RWPE1 (cell line): ENCODE measurements around the gene CAND1.

ENCODE experiments used
- CTCF ChIA-PET: fragments of 350-600 bp; sonication (Branson Sonifier 250); formaldehyde crosslinking; extraction: SDS; loops from one replicate; lab custom pipeline; 2021; lab: Yijun Ruan, JAX
- POLR2A ChIA-PET: fragments of 400-600 bp; formaldehyde crosslinking; extraction: SDS; loops from one replicate; lab custom pipeline; 2020; ENCODE audit warnings: antibody characterized with exemption; ENCODE audit not compliant: low non-redundant PET; lab: Yijun Ruan, JAX
- DNase-seq: peaks from one replicate; pipeline ENCODE4 v3.0.0; 2012; ENCODE audit warnings: low spot score
- H3K27ac ChIP-seq: fragments of 450-650 bp; 2 replicates; pipeline ENCODE4 v1.5.1; 2017
- CTCF ChIP-seq: fragments of 450-650 bp; conservative IDR thresholded peaks from 2 replicates; pipeline ENCODE4 v1.5.1; 2017; ENCODE audit warnings: low read depth, mild to moderate bottlenecking

Gene CAND1

GRCh38 chr12:67305544-67305943 is 36.4 kb downstream of the CAND1 start:
- TF ChIP-seq CTCF = no peak
- no peak for DNase-seq
- POLR2A ChIA-PET = no interaction called here
- CTCF ChIA-PET = no interaction called here
- no peak overlapping the region for H3K27ac ChIP-seq

GRCh38 chr12:67306712-67307111 is 37.6 kb downstream of the CAND1 start:
- no peak for TF ChIP-seq CTCF
- DNase-seq = no peak
- ChIA-PET POLR2A (no interaction called here), CTCF (interaction anchor here (1.1 kb wide), 1 partner anchor 50 kb away, joined by 5 read pairs; no protein-coding TSS in a partner anchor)
- no peak overlapping the region for H3K27ac ChIP-seq

GRCh38 chr12:67315661-67316060 is 46.5 kb downstream of the CAND1 start:
- no peak for TF ChIP-seq CTCF
- no peak overlapping the region for H3K27ac ChIP-seq
- no peak for DNase-seq
- CTCF ChIA-PET = interaction anchor here (0.5 to 0.6 kb wide), 2 partner anchors 76 to 96 kb away, joined by 3 to 4 read pairs; no protein-coding TSS in a partner anchor
- POLR2A ChIA-PET = no interaction called here

GRCh38 chr12:67318786-67319185 is 49.6 kb downstream of the CAND1 start:
- no peak for DNase-seq
- POLR2A ChIA-PET = no interaction called here
- H3K27ac ChIP-seq = no peak overlapping the region
- TF ChIP-seq CTCF = no peak
- CTCF ChIA-PET = no interaction called here

- no peak overlapping the region for H3K27ac ChIP-seq
- no peak for TF ChIP-seq CTCF
- ChIA-PET CTCF (no interaction called here), POLR2A (no interaction called here)
- no peak for DNase-seq
Measured at GRCh38 chr12:67319936-67320335, 50.8 kb downstream of the CAND1 start.

- TF ChIP-seq CTCF = no peak
- ChIA-PET CTCF (no interaction called here), POLR2A (no interaction called here)
- DNase-seq = no peak
- H3K27ac ChIP-seq = no peak overlapping the region
Measured at GRCh38 chr12:67320614-67321295, 51.6 kb downstream of the CAND1 start.
